Hepatic stellate cell (primary cell): ENCODE results near the gene AKAP6.

Experiments
- DNase-seq: peaks from one replicate; pipeline ENCODE4 v3.0.0; 2011; ENCODE audit warnings: low spot score

Gene AKAP6

GRCh38 chr14:32329146-32329545 is at the start of gene AKAP6:
Gene AKAP6, plus strand, starts transcription at chr14:32329298. Its CDS starts 104,196 bp downstream, at chr14:32433494.
- DNase-seq = no peak

- DNase-seq = no peak
Measured at GRCh38 chr14:32286602-32287001, 42.5 kb upstream of the AKAP6 start.

- DNase-seq = no peak
Measured at GRCh38 chr14:32296366-32296765, 32.7 kb upstream of the AKAP6 start.

GRCh38 chr14:32298346-32298745 is 30.8 kb upstream of the AKAP6 start:
- no peak for DNase-seq

- no peak for DNase-seq
Measured at GRCh38 chr14:32300136-32300535, 29.0 kb upstream of the AKAP6 start.

- DNase-seq = no peak
Measured at GRCh38 chr14:32303865-32304264, 25.2 kb upstream of the AKAP6 start.

- DNase-seq = no peak
Measured at GRCh38 chr14:32304296-32304695, 24.8 kb upstream of the AKAP6 start.

- DNase-seq = no peak
Measured at GRCh38 chr14:32306549-32306948, 22.5 kb upstream of the AKAP6 start.

- DNase-seq = no peak
Measured at GRCh38 chr14:32307881-32308582, 21.1 kb upstream of the AKAP6 start.

GRCh38 chr14:32310876-32311275 is 18.2 kb upstream of the AKAP6 start:
- no peak for DNase-seq

- no peak for DNase-seq
Measured at GRCh38 chr14:32311294-32312009, 17.6 kb upstream of the AKAP6 start.

GRCh38 chr14:32312010-32312331 is 17.1 kb upstream of the AKAP6 start:
- no peak for DNase-seq

- DNase-seq = no peak
Measured at GRCh38 chr14:32313844-32314376, 15.2 kb upstream of the AKAP6 start.

GRCh38 chr14:32318087-32318795 is 10.9 kb upstream of the AKAP6 start:
- no peak for DNase-seq

GRCh38 chr14:32319368-32320049 is 9.6 kb upstream of the AKAP6 start:
- no peak for DNase-seq

- DNase-seq = no peak
Measured at GRCh38 chr14:32324601-32325000, 4.5 kb upstream of the AKAP6 start.

GRCh38 chr14:32327255-32327961 is 1.7 kb upstream of the AKAP6 start:
- no peak for DNase-seq

GRCh38 chr14:32329690-32330285 is 690 bp downstream of the AKAP6 start:
- DNase-seq = no peak

GRCh38 chr14:32330351-32331111 is 1.4 kb downstream of the AKAP6 start:
- DNase-seq = no peak

GRCh38 chr14:32331206-32331605 is 2.1 kb downstream of the AKAP6 start:
- DNase-seq = no peak
